Fibroblast of pulmonary artery (primary cell): ENCODE measurements around the gene TTR.

Experiments
- DNase-seq: peaks from one replicate; pipeline ENCODE4 v3.0.0-alpha.2; 2010; ENCODE audit warnings: low read depth
- H3K4me3 ChIP-seq: replicated peaks from 2 replicates; pipeline ENCODE4 v1.5.1; 2011; ENCODE audit warnings: low read depth, mild to moderate bottlenecking, control low read depth, low read length, moderate library complexity
- TF ChIP-seq, protein P1 (sequence below): IDR thresholded peaks from 2 replicates; pipeline ENCODE4 v1.5.1; 2011; ENCODE audit warnings: mild to moderate bottlenecking, control low read depth, low read length, inconsistent platforms; ENCODE audit errors: missing control alignments

TTR gene

DNA sequence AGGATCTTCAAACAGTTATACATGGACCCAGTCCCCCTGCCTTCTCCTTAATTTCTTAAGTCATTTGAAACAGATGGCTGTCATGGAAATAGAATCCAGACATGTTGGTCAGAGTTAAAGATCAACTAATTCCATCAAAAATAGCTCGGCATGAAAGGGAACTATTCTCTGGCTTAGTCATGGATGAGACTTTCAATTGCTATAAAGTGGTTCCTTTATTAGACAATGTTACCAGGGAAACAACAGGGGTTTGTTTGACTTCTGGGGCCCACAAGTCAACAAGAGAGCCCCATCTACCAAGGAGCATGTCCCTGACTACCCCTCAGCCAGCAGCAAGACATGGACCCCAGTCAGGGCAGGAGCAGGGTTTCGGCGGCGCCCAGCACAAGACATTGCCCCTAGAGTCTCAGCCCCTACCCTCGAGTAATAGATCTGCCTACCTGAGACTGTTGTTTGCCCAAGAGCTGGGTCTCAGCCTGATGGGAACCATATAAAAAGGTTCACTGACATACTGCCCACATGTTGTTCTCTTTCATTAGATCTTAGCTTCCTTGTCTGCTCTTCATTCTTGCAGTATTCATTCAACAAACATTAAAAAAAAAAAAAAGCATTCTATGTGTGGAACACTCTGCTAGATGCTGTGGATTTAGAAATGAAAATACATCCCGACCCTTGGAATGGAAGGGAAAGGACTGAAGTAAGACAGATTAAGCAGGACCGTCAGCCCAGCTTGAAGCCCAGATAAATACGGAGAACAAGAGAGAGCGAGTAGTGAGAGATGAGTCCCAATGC is 4.6 kb downstream of the TTR start:
- TF ChIP-seq, protein P1, sequence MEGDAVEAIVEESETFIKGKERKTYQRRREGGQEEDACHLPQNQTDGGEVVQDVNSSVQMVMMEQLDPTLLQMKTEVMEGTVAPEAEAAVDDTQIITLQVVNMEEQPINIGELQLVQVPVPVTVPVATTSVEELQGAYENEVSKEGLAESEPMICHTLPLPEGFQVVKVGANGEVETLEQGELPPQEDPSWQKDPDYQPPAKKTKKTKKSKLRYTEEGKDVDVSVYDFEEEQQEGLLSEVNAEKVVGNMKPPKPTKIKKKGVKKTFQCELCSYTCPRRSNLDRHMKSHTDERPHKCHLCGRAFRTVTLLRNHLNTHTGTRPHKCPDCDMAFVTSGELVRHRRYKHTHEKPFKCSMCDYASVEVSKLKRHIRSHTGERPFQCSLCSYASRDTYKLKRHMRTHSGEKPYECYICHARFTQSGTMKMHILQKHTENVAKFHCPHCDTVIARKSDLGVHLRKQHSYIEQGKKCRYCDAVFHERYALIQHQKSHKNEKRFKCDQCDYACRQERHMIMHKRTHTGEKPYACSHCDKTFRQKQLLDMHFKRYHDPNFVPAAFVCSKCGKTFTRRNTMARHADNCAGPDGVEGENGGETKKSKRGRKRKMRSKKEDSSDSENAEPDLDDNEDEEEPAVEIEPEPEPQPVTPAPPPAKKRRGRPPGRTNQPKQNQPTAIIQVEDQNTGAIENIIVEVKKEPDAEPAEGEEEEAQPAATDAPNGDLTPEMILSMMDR = no peak
- H3K4me3 ChIP-seq = no peak overlapping the region
- no peak for DNase-seq

DNA sequence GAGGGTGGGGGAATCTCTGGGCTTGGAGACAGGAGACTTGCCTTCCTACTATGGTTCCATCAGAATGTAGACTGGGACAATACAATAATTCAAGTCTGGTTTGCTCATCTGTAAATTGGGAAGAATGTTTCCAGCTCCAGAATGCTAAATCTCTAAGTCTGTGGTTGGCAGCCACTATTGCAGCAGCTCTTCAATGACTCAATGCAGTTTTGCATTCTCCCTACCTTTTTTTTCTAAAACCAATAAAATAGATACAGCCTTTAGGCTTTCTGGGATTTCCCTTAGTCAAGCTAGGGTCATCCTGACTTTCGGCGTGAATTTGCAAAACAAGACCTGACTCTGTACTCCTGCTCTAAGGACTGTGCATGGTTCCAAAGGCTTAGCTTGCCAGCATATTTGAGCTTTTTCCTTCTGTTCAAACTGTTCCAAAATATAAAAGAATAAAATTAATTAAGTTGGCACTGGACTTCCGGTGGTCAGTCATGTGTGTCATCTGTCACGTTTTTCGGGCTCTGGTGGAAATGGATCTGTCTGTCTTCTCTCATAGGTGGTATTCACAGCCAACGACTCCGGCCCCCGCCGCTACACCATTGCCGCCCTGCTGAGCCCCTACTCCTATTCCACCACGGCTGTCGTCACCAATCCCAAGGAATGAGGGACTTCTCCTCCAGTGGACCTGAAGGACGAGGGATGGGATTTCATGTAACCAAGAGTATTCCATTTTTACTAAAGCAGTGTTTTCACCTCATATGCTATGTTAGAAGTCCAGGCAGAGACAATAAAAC is 6.5 kb downstream of the TTR start:
- no peak overlapping the region for H3K4me3 ChIP-seq
- TF ChIP-seq, protein P1 = no peak
- no peak for DNase-seq

DNA sequence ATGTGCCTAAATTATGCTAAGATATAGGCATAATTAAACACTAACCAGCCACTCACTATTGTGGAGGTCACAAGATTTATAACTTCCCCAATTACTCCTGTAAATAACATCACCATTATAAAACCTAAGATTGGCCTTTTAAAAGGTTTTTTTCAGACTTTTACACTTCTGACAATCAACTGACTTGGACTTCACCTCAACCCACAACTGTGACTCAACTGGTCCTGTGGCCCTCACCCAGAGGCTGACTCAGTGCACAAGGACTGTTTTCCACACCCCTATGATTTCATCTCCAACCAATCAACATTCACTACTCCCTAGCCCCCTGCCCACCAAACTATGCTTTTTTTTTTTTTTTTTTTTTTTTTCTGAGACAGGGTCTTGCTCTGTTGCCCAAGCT is 11.6 kb downstream of the TTR start:
- TF ChIP-seq, protein P1 = no peak
- no peak overlapping the region for H3K4me3 ChIP-seq
- no peak for DNase-seq

DNA sequence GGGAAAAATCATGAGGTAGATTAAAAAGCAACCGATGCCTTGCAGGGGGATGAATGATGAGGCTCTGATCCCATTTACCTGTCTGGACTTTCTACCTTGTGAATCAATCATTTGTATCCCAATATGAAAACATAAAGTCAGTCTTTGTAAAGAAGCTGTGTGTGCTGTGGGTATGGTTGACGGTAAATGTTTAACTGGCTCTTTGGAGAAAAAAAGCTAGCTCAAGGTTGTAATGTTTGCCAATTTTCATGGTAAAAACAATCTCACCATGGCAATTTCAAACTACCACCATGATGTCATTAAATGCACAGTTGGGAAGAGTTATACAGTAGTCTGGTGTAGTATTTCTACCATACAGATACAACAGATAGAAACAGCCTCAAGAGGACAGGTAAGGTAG is 14.6 kb downstream of the TTR start:
- no peak for DNase-seq
- TF ChIP-seq, protein P1 = no peak
- no peak overlapping the region for H3K4me3 ChIP-seq

DNA sequence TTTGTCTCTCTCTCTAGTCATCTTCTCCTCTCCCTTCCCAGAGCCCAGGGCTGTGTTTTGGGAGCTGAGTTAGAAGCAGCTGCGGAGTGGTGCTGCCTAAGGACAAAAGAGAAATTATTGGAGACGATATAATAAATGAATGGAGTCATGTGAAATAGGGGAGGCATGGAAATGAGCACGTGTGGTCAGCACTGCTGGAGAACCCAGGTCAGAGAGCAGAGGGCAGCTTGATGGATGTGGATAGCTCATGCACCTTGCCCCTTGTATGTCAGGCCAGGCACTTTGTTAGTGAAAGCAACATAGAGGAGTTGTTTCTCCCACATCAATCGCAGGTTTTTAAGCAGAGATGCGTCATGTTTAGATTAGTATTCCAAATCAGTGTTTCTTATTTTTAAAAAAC is 15.7 kb downstream of the TTR start:
- no peak overlapping the region for H3K4me3 ChIP-seq
- no peak for DNase-seq
- TF ChIP-seq, protein P1 = no peak

DNA sequence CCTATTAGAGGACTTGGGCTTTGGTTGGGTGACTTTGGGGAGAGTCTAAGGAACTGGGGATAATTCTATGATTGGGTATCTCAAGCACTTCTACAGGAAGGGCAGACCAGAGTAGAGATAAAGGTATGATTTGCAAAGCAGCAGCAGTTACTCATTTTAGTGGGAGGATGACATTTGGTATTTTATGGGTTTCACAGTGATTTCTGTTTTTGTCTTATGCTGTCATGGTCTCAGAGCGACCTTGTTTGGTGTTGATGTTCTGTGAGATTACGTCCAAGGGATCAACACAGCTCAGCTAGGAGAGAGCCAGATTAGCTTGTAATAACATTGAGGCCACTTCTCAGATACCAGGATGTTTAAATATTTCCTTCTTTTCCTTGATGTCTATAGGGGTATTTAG is 18.2 kb downstream of the TTR start:
- TF ChIP-seq, protein P1 = no peak

More for the DNA sequence above, 18.2 kb downstream of the TTR start:
- no peak overlapping the region for H3K4me3 ChIP-seq
- DNase-seq = no peak
